CD4-positive, alpha-beta T cell treated with Interferon alpha-2 for 1 hour (primary cell): ENCODE data around the gene TADA3.
"Not testable (repeated sequence)": the region's sequence is repeated elsewhere in the genome, so short reads cannot be mapped to it uniquely, and the experiment has no call there.

Experiments used
- DNase-seq, 2 donors: peaks; one replicate each; pipeline ENCODE4 v3.0.0-alpha.2; 2020 to 2022

The TADA3 gene

DNA sequence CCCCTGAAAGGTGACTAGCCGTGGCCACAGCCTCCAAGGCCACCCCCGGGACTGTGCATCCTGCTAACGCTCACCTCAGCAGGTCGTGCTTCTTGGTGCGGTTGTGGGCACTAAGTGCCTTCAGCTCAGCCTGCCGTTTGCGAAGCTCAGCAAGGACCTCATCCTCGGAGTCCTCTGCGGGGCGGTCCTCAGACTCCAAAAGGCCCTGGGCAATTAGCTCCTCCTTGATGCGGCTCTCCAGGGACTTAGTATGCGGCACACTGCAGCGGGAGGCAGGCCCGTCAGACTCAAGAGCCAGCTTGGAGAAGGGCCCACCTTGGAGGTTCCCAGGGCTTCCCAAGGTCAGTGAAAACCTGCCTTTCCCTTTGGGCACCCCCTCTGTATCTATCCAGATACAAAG is 8.3 kb downstream of the TADA3 start:
- DNase-seq = no peak

- peak in 1 of 2 donors; percentile 37 for DNase-seq
Measured at GRCh38 chr3:9782770-9783169, 9.5 kb downstream of the TADA3 start.

- DNase-seq = no peak
Measured at GRCh38 chr3:9781978-9782603, 10.2 kb downstream of the TADA3 start.

DNA sequence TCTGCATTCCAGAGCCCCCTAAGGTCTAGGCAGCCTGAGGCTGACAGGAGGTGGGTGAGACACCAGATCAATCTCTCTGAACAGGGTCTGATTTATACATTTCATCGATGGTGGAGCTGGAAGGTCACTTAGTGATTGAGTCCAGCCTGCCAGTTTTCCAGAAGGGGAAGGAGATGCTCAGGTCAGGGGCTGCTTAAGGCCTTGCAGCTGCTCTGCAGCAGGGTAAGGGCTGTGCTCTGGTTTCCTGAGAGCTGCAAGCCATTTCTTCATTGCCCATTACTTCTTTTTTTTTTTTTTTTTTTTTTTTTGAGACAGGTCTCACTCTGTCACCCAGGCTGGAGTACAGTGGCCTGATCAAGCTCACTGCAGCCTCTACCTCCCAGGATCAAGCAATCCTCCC is 10.7 kb downstream of the TADA3 start:
- DNase-seq = no peak

- no peak for DNase-seq
Measured at GRCh38 chr3:9780910-9781309, 11.4 kb downstream of the TADA3 start.

DNA sequence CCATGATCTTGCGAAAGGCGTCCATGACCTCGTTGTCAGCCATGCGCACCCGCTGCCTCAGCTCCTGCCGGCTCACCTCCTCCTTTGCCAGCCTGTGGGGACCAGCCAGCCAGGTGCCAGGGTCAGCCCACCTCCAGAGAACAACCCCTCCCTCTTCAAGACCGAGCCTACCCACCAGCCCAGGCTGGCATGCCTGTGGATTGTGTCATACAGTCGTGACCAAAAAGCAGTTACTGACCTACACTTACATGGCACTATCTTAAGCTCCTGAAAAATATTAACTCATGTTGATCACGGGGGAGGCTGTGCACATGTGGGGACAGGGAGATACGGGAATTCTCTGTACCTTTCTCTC is 11.8 kb downstream of the TADA3 start:
- no peak for DNase-seq

DNA sequence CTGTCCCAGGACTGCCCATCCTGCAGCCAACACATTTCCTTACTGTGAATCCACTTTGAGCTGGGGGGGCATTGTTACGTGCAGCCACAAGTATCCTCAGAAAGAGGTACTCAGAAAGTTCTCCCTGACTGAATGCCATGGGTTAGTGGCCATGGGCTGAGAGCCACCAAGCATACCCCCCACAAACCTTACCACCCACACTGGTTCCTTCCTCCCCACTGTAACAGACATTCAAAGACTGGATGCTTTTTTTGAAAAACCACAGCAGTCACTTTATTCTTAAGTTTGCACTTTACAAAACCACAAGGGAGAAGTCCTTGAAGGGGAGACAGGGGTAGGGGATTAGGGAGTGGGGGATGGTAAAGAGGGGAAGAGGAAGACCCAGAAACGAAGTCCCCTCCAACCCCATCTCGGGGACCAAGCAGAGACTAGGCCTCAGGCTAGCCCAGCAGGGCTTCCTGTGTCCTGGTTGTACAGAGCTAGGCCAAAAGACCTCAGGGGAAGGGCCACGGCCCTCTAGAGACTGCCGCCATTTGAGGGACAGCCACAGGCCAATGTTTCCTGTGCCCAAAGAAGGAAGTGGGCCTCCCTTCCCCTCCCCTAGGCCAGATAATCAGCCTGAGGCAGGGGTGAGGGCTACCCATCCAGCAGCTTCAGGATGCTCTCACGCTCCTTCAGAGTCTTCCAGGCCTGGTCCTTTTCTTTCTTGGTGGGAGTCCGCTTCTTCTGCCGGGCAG is 12.4 kb downstream of the TADA3 start:
- DNase-seq = peak; percentile 27 to 47

- no peak for DNase-seq
Measured at GRCh38 chr3:9779075-9779593, 13.1 kb downstream of the TADA3 start.

- no peak for DNase-seq
Measured at GRCh38 chr3:9778143-9779074, 13.9 kb downstream of the TADA3 start.

GRCh38 chr3:9777694-9778021 is 14.6 kb downstream of the TADA3 start:
- no peak for DNase-seq

DNA sequence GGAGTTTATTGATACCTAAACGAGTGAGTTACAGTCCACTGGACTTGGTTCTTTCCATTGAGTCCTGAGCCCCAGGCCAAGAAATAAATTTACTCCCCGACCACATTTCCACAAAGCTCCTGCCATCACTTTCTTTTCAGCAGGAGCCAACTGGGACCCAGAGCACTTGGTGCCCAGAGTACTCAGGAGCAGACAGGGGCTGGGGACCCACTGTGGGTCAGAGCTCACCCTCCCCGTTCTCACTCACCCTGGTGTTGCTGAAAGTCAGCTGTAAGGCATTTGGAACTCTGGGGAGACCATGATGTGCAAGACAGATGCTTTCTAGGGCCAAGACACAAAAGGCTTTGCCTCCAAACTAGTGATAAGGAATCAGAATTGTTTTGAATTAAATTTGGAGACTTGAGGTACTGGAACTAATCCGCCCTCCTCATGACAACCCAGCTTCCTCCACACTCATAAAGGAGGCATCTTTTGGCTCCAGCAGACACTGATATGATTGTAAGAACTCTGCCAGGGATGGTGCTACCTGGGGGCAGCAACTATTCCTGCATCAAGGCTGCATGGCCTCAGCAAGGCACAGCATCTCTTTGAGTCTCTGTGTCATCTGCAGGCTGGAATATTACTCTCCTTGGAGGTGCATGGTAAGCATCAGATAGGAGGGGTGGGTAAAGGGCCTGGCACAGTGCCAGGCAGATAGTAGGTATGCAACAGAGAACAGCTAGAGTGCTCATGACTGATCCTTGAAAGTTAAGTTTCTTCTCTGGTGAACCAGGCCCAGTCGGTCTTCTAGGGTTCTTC is 15.2 kb downstream of the TADA3 start:
- DNase-seq = no peak

- DNase-seq = not testable (repeated sequence)
Measured at GRCh38 chr3:9771007-9771406, 21.3 kb downstream of the TADA3 start.

- no peak for DNase-seq
Measured at GRCh38 chr3:9770276-9770812, 21.9 kb downstream of the TADA3 start.

- peak; percentile 40 to 60 for DNase-seq
Measured at GRCh38 chr3:9769426-9770275, 22.6 kb downstream of the TADA3 start, which contains the start of gene CAMK1. CAMK1 (minus strand) TSS chr3:9769947; CDS start chr3:9767749, 2,198 bp downstream.

DNA sequence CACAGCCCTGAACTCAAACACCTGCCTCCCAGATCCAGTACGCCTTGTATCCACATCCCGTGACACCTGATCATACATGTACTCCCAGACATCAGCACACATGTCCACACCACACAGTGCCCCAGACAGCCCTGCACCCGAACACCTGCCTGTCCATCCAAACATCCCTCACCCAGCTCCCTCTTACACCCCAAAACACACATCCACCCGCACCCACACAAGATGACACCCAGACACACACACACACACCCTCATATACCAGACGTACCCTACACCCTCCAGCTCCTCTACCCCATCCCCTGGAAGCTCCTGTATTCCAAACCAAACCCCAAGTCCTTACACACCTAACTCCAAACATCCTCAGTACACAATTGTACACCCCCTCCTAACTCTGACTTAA is 23.3 kb downstream of the TADA3 start:
- no peak for DNase-seq

GRCh38 chr3:9768141-9768775 is 24.0 kb downstream of the TADA3 start:
- DNase-seq = no peak

GRCh38 chr3:9767418-9767817 is 24.9 kb downstream of the TADA3 start:
- no peak for DNase-seq

DNA sequence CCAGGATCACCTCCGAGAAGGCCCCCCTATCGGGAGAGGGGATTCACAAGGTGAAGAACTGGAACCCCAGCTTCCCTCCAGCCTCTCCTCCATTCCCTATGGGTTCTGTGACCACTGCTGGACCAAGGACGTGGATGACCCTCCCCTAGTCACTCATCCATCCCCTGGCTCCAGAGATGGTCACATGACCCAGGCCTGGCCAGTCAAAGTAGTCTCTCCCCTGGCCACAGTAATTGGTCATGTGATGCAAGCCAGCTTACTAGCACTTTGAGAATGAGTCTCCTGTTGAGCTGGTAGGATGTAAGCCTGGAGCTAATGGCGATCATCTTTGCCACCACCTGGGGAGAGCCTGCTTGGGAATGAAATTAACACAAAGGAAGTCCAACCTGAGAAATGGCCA is 26.4 kb downstream of the TADA3 start:
- DNase-seq = no peak

- no peak for DNase-seq
Measured at GRCh38 chr3:9762871-9763270, 29.4 kb downstream of the TADA3 start.

- no peak for DNase-seq
Measured at GRCh38 chr3:9761919-9762318, 30.4 kb downstream of the TADA3 start.
